Body of pancreas (tissue), 4 donors: ENCODE results near the gene TMEM134.

ENCODE experiments used
- CTCF ChIP-seq, 7 experiments: fragments of 450-650 bp in 4 of 7; fragments of 200-600 bp in 3 of 7; sonication (generic) in 3 of 7; IDR thresholded peaks; one replicate each; pipeline ENCODE4 v1.5.1; 2016 to 2019; ENCODE audit warnings: antibody characterized with exemption in 7 of 7
- POLR2A ChIP-seq, 3 donors: fragments of 450-650 bp; IDR thresholded peaks; one replicate each; pipeline ENCODE4 v1.6.1; 2016; ENCODE audit warnings: antibody characterized with exemption in 3 of 3, mild to moderate bottlenecking in 2 of 3

GRCh38 chr11:67502328-67502979, 33.4 kb upstream of the TMEM134 start:
- TF ChIP-seq CTCF (IDR thresholded peaks at IDR 0.05) (no peak), POLR2A (IDR thresholded peaks at IDR 0.05) (no peak)
